Kidney (tissue), 14 donors: ENCODE results near the gene CAPN15. TPM values are rescaled to one million over a fixed set of nuclear protein-coding genes. Genes with fewer than 3 reads are reported as not detected.

Source experiments
- DNase-seq, 5 donors: peaks; one replicate each; pipeline ENCODE4 v3.0.0-alpha.2; 2013 to 2020
- FAIRE-seq: peaks from 2 replicates; lab custom pipeline; 2012; peaks lifted over from hg19 to GRCh38; lab: Jason Lieb, UNC
- H3K27ac ChIP-seq, 2 donors: one replicate each; pipeline ENCODE4 v1.7.0; 2013; ENCODE audit warnings: low read depth in 2 of 2, low read length in 2 of 2, inconsistent platforms in 1 of 2
- H3K27me3 ChIP-seq: one replicate; pipeline ENCODE4 v1.7.1; 2013; ENCODE audit warnings: low read length, inconsistent platforms; ENCODE audit not compliant: control insufficient read depth, insufficient read depth
- H3K36me3 ChIP-seq, 3 donors: one replicate each; pipeline versions ENCODE4 v1.7.0 to v1.7.1; 2013; ENCODE audit warnings: low read length in 3 of 3, control low read depth in 1 of 3, inconsistent platforms in 1 of 3; ENCODE audit not compliant: insufficient read depth in 3 of 3, control insufficient read depth in 2 of 3
- H3K4me1 ChIP-seq, 3 donors: one replicate each; pipeline versions ENCODE4 v1.7.0 to v1.7.1; 2013; ENCODE audit warnings: low read length in 3 of 3, inconsistent platforms in 1 of 3, low read depth in 1 of 3; ENCODE audit not compliant: control insufficient read depth in 2 of 3, insufficient read depth in 2 of 3
- H3K4me3 ChIP-seq, 3 donors: one replicate each; pipeline versions ENCODE4 v1.7.0 to v1.8.1; 2013; ENCODE audit warnings: low read length in 3 of 3, control low read depth in 1 of 3, inconsistent platforms in 1 of 3
- H3K9ac ChIP-seq, 3 donors: one replicate each; pipeline versions ENCODE4 v1.7.0 to v1.7.1; 2013; ENCODE audit warnings: low read length in 3 of 3, control low read depth in 1 of 3, inconsistent platforms in 1 of 3
- H3K9me3 ChIP-seq, 3 donors: one replicate each; pipeline versions ENCODE4 v1.7.0 to v1.7.1; 2013; ENCODE audit warnings: low read length in 3 of 3, control low read depth in 1 of 3, inconsistent platforms in 1 of 3; ENCODE audit not compliant: control insufficient read depth in 2 of 3, insufficient read depth in 1 of 3
- intact Hi-C: fragments of 100-400 bp; cut with DNase I; formaldehyde crosslinking; loops from one replicate; pipeline ENCODE4 v1.11.1; 2022
- polyA plus RNA-seq: library from polyadenylated mRNA; stranded (reverse); fragments of 350-450 nt; fragmentation: Illumina TruSeq; extraction: RNeasy Lipid Tissue Mini Kit (QIAGEN cat#74804); gene quantifications from one replicate; pipeline ENCODE4 v1.2.3, GENCODE V29; 2014; ENCODE audit warnings: low read depth, low replicate concordance; ENCODE audit not compliant: insufficient read depth
- total RNA-seq: library from RNA; stranded (reverse); fragmentation: NEBNext Ultra II Directional; extraction: Animal tissue kit (Norgen Biotek cat#: 25700); gene quantifications from one replicate; pipeline ENCODE4 v1.2.1, GENCODE V29; 2021
- TF ChIP-seq, protein P1 (sequence below): IDR thresholded peaks from 3 replicates; pipeline ENCODE4 v1.5.1; 2012; ENCODE audit warnings: mild to moderate bottlenecking, moderate library complexity, borderline replicate concordance; ENCODE audit not compliant: insufficient read depth; ENCODE audit errors: extremely low read depth
- donor health status: control.
- donor health status: control.
- donor health status: control.
- donor health status: control.
- donor health status: control.
- donor health status: DM: yes; HTN: yes; CAD: no.
- donor health status: Normal renal cell carcinoma (clear cell type).

CAPN15 gene
- total and polyA plus RNA-seq, 2 donors from 2014 or later: 17.9 to 52.9 TPM

- TF ChIP-seq, protein P1, sequence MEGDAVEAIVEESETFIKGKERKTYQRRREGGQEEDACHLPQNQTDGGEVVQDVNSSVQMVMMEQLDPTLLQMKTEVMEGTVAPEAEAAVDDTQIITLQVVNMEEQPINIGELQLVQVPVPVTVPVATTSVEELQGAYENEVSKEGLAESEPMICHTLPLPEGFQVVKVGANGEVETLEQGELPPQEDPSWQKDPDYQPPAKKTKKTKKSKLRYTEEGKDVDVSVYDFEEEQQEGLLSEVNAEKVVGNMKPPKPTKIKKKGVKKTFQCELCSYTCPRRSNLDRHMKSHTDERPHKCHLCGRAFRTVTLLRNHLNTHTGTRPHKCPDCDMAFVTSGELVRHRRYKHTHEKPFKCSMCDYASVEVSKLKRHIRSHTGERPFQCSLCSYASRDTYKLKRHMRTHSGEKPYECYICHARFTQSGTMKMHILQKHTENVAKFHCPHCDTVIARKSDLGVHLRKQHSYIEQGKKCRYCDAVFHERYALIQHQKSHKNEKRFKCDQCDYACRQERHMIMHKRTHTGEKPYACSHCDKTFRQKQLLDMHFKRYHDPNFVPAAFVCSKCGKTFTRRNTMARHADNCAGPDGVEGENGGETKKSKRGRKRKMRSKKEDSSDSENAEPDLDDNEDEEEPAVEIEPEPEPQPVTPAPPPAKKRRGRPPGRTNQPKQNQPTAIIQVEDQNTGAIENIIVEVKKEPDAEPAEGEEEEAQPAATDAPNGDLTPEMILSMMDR: no peak
- Histone ChIP-seq H3K36me3 (peaks cover 0 to 13% (median 7%) of the 10 kb centered on the region in 3 donors), H3K4me3 (no peak overlapping the region), H3K4me1 (peaks cover 0 to 37% (median 23%) of the 10 kb centered on the region in 3 donors), H3K27ac (peak overlapping the region; percentile 50 to 98), H3K9me3 (no peaks in the 10 kb centered on the region), H3K27me3 (no peaks in the 10 kb centered on the region), H3K9ac (peak overlapping the region in 1 of 3 donors; percentile 87)
- FAIRE-seq (no peak), DNase-seq (no peak)
- intact Hi-C loops: no loop called here
Measured at GRCh38 chr16:525123-525519, 2.4 kb upstream of the CAPN15 start.

- Histone ChIP-seq H3K36me3 (peaks cover 0 to 8% (median 2%) of the 10 kb centered on the region in 3 donors), H3K9me3 (no peaks in the 10 kb centered on the region), H3K27me3 (no peaks in the 10 kb centered on the region), H3K4me1 (peaks cover 0 to 39% (median 23%) of the 10 kb centered on the region in 3 donors), H3K4me3 (peak overlapping the region in 2 of 3 donors; percentile 68 to 74), H3K9ac (peak overlapping the region in 2 of 3 donors; percentile 4 to 87), H3K27ac (peak overlapping the region; percentile 96 to 98)
- FAIRE-seq (no peak), DNase-seq (peak in 2 of 5 donors; percentile 55 to 83)
- intact Hi-C loops: no loop called here
- TF ChIP-seq, protein P1: peak; percentile 3
Measured at GRCh38 chr16:525520-526180, 1.9 kb upstream of the CAPN15 start.

GRCh38 chr16:526181-527014 is 1.1 kb upstream of the CAPN15 start:
- H3K4me3 ChIP-seq: peak overlapping the region; percentile 46 to 74 (median 68)
- intact Hi-C loops: no loop called here
- FAIRE-seq: no peak
- peak overlapping the region; percentile 96 to 98 for H3K27ac ChIP-seq
- TF ChIP-seq, protein P1: no peak
- H3K27me3 ChIP-seq: no peaks in the 10 kb centered on the region
- peak in 3 of 5 donors; percentile 53 to 77 (median 68) for DNase-seq
- no peaks in the 10 kb centered on the region for H3K9me3 ChIP-seq
- H3K36me3 ChIP-seq: peaks cover 0 to under 1% (median 0%) of the 10 kb centered on the region in 3 donors
- H3K9ac ChIP-seq: peak overlapping the region; percentile 4 to 87 (median 17)
- peaks cover 0 to 39% (median 23%) of the 10 kb centered on the region in 3 donors for H3K4me1 ChIP-seq
